ENCODE measurements around the gene GTF3C1.

GTF3C1 gene

DNA sequence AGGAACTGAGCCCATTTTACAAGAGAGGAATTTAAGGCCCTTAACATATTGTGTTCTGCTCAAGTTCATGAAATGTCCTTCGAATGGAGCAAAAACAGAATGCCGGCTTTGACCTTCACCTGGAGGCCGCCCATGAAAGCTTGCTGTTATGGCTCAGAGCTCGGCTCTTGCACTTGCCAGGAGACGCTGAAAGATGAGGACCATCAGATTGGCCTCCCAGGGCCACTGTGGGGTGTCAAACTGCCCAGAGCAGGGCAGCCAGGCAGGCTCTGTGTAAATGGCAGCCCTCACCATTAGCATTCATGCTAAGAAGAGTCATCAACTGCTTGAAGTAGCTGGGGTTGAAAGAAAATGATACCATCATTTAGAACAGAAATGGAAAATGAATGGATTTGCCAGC is 108.4 kb downstream of the GTF3C1 start:
- TF ChIP-seq SIN3A (IDR thresholded peaks at IDR 0.05; ENCODE audit: borderline replicate concordance, insufficient read depth, low read length) (no peak), FOXP2 (optimal IDR thresholded peaks at IDR 0.05; ENCODE audit: borderline replicate concordance, extremely low read depth, extremely low read length, insufficient read depth) (no peak)

DNA sequence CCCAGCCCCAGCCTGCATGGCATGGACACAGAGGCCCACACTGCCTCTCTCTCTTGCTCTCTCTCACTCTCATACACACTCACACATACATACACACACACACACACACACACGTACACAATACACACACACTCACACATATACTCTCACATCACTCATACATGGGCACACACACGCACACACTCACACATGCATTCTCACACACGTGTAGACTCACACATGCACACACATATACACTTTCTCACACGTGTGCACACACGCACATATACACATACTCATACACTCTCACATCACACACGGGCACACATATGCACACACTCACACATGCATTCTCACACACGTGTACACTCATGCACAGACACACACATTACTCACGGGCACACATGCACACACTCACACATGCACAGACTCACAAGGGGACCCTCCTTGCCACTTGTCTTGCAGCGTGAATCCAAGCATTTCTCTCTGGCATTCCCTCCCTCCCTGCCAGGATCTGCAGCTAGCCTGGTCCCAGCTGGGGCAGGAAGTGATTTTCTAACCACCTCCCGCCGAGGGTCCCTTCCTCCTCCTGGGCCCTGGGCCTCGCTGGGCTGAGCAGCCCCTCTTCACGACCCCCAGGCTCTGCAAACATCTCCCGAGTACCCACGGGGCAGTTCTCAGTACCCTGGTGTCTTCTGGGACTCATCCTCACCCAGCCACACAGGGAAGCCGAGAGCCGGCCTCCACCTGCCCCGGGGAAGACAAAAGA is 110.3 kb downstream of the GTF3C1 start:
- TF ChIP-seq SIN3A (IDR thresholded peaks at IDR 0.05; ENCODE audit: borderline replicate concordance, insufficient read depth, low read length) (no peak), FOXP2 (optimal IDR thresholded peaks at IDR 0.05; ENCODE audit: borderline replicate concordance, extremely low read depth, extremely low read length, insufficient read depth) (no peak), TAF1 (IDR thresholded peaks at IDR 0.05; ENCODE audit: borderline replicate concordance, insufficient read depth, low read length) (no peak), POLR2AphosphoS5 (IDR thresholded peaks at IDR 0.05; ENCODE audit: low read depth, low read length) (no peak)
- TF ChIP-seq, protein P1, sequence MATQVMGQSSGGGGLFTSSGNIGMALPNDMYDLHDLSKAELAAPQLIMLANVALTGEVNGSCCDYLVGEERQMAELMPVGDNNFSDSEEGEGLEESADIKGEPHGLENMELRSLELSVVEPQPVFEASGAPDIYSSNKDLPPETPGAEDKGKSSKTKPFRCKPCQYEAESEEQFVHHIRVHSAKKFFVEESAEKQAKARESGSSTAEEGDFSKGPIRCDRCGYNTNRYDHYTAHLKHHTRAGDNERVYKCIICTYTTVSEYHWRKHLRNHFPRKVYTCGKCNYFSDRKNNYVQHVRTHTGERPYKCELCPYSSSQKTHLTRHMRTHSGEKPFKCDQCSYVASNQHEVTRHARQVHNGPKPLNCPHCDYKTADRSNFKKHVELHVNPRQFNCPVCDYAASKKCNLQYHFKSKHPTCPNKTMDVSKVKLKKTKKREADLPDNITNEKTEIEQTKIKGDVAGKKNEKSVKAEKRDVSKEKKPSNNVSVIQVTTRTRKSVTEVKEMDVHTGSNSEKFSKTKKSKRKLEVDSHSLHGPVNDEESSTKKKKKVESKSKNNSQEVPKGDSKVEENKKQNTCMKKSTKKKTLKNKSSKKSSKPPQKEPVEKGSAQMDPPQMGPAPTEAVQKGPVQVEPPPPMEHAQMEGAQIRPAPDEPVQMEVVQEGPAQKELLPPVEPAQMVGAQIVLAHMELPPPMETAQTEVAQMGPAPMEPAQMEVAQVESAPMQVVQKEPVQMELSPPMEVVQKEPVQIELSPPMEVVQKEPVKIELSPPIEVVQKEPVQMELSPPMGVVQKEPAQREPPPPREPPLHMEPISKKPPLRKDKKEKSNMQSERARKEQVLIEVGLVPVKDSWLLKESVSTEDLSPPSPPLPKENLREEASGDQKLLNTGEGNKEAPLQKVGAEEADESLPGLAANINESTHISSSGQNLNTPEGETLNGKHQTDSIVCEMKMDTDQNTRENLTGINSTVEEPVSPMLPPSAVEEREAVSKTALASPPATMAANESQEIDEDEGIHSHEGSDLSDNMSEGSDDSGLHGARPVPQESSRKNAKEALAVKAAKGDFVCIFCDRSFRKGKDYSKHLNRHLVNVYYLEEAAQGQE (IDR thresholded peaks at IDR 0.05; ENCODE audit: insufficient read depth in 1 of 2, low read depth in 2 of 2, low read length in 2 of 2): no peak

DNA sequence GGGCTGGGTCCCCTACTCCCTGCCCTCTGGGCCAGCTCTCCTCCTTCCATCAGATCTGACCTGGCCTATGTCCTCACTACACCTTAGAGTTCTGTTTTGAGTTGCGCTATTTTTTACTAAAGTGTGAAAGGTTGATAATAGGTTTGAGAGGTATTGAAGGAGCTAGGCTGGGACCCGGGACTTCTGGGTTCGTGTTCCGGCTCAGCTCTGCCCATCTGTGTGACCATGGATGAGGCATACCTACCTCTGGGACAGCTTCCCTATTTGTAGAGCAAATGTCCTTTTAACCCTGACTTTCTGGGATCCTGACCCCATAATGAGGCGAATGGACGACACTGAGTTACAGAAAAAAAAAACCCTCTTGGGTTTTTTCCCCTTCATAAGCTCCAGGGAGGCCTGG is 111.8 kb downstream of the GTF3C1 start:
- TF ChIP-seq TAF1 (IDR thresholded peaks at IDR 0.05; ENCODE audit: borderline replicate concordance, insufficient read depth, low read length): no peak
- TF ChIP-seq, protein P1 (IDR thresholded peaks at IDR 0.05; ENCODE audit: insufficient read depth in 1 of 2, low read depth in 2 of 2, low read length in 2 of 2): no peak
- no peak for TF ChIP-seq SIN3A (IDR thresholded peaks at IDR 0.05; ENCODE audit: borderline replicate concordance, insufficient read depth, low read length)
- TF ChIP-seq POLR2AphosphoS5 (IDR thresholded peaks at IDR 0.05; ENCODE audit: low read depth, low read length): no peak
- no peak for TF ChIP-seq FOXP2 (optimal IDR thresholded peaks at IDR 0.05; ENCODE audit: borderline replicate concordance, extremely low read depth, extremely low read length, insufficient read depth)

GRCh38 chr16:27436921-27437650 is 112.6 kb downstream of the GTF3C1 start:
- TF ChIP-seq SIN3A (IDR thresholded peaks at IDR 0.05; ENCODE audit: borderline replicate concordance, insufficient read depth, low read length) (no peak), TAF1 (IDR thresholded peaks at IDR 0.05; ENCODE audit: borderline replicate concordance, insufficient read depth, low read length) (no peak), POLR2AphosphoS5 (IDR thresholded peaks at IDR 0.05; ENCODE audit: low read depth, low read length) (no peak), FOXP2 (optimal IDR thresholded peaks at IDR 0.05; ENCODE audit: borderline replicate concordance, extremely low read depth, extremely low read length, insufficient read depth) (no peak)
- TF ChIP-seq, protein P1 (IDR thresholded peaks at IDR 0.05; ENCODE audit: insufficient read depth in 1 of 2, low read depth in 2 of 2, low read length in 2 of 2): no peak

DNA sequence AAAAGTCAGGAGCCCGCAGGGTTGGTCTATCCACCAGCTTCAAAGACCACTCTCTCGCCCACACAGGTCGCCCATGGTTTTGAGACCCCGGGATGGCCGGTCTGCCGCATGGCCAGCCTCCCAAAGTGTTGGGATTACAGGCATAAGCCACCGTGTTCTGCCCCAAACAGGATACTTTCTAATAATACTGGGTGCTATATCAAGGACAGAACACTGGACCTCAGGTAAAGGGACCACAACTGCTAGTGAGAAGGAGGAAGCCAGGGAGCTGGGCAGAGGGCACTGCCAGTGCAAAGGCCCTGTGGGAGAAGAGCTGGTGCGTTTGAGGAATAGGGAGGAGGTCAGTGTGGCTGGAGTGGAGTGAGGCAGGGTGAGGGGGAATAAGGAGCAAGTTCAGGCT is 113.6 kb downstream of the GTF3C1 start:
- no peak for TF ChIP-seq SIN3A (IDR thresholded peaks at IDR 0.05; ENCODE audit: borderline replicate concordance, insufficient read depth, low read length)
- no peak for TF ChIP-seq TAF1 (IDR thresholded peaks at IDR 0.05; ENCODE audit: borderline replicate concordance, insufficient read depth, low read length)
- TF ChIP-seq POLR2AphosphoS5 (IDR thresholded peaks at IDR 0.05; ENCODE audit: low read depth, low read length): no peak

All from PFSK-1 (cell line).